HepG2 (cell line): ENCODE data around the gene TPX2. TPM values are rescaled to one million over a fixed set of nuclear protein-coding genes. Genes with fewer than 3 reads are reported as not detected.

Experiments used
- EED ChIP-seq: sonication (generic); formaldehyde crosslinking; IDR thresholded peaks from 2 replicates; pipeline ENCODE4 v1.5.0; 2020; ENCODE audit warnings: mild to moderate bottlenecking, missing genetic modification reagents
- GFI1 ChIP-seq: sonication (generic); formaldehyde crosslinking; IDR thresholded peaks from 2 replicates; pipeline ENCODE4 v1.5.0; 2020; ENCODE audit warnings: missing genetic modification reagents, mild to moderate bottlenecking, borderline replicate concordance
- HMG20B ChIP-seq: conservative IDR thresholded peaks from 2 replicates; pipeline ENCODE4 v1.6.1; 2016; ENCODE audit warnings: missing genetic modification reagents, missing compliant biosample characterization
- HMGA1 ChIP-seq: sonication (generic); formaldehyde crosslinking; conservative IDR thresholded peaks from 2 replicates; pipeline ENCODE4 v1.4.0; 2020; ENCODE audit warnings: missing genetic modification reagents
- KDM3A ChIP-seq: IDR thresholded peaks from 2 replicates; pipeline ENCODE4 v1.6.1; 2018; ENCODE audit warnings: low read depth, missing compliant biosample characterization
- REST ChIP-seq, 2 experiments: IDR thresholded peaks; 2 replicates each; pipeline ENCODE4 v1.6.1; 2011 to 2012; ENCODE audit warnings: low read length in 2 of 2, borderline replicate concordance in 1 of 2, low read depth in 1 of 2, mild to moderate bottlenecking in 1 of 2, moderate library complexity in 1 of 2
- TEAD2 ChIP-seq: sonication (generic); formaldehyde crosslinking; IDR thresholded peaks from 2 replicates; pipeline ENCODE4 v1.9.0; 2021; ENCODE audit warnings: missing genetic modification reagents
- TMF1 ChIP-seq: sonication (generic); formaldehyde crosslinking; IDR thresholded peaks from 2 replicates; pipeline ENCODE4 v1.8.1; 2022; ENCODE audit warnings: low read depth, missing genetic modification reagents
- ZNF263 ChIP-seq: sonication (generic); formaldehyde crosslinking; IDR thresholded peaks from 2 replicates; pipeline ENCODE4 v1.4.0; 2020; ENCODE audit warnings: missing genetic modification reagents
- polyA plus RNA-seq, 8 experiments: library from polyadenylated mRNA; depleted of rRNA in 3 of 8; stranded (reverse) in 7 of 8; unstranded in 1 of 8; fragments of >200 nt; fragmentation: Illumina TruSeq in 4 of 8; extraction: Trizol in 4 of 8; gene quantifications; 2 replicates each; pipeline versions ENCODE4 v1.2.1 to v1.2.3, GENCODE V29; 2011 to 2016; ENCODE audit warnings: low read depth in 4 of 8, missing spikeins in 1 of 8, mixed read lengths in 1 of 8; ENCODE audit not compliant: insufficient read depth in 1 of 8
- total RNA-seq, 5 experiments: library from RNA; depleted of rRNA; stranded (reverse); fragments of >200 nt; fragmentation: Illumina TruSeq; extraction: Trizol; gene quantifications; 2 replicates each; pipeline ENCODE4 v1.2.3, GENCODE V29; 2016; ENCODE audit warnings: low read depth in 1 of 5
- TF ChIP-seq, protein P1 (sequence below): sonication (generic); formaldehyde crosslinking; IDR thresholded peaks from 2 replicates; pipeline ENCODE4 v1.8.0; 2022; ENCODE audit warnings: mild to moderate bottlenecking, missing genetic modification reagents, borderline replicate concordance
- TF ChIP-seq, protein P2 (sequence below): sonication (generic); formaldehyde crosslinking; IDR thresholded peaks from 2 replicates; pipeline ENCODE4 v1.5.0; 2020; ENCODE audit warnings: mild to moderate bottlenecking, missing genetic modification reagents

Gene TPX2
- total and polyA plus RNA-seq, 2 of the 13 experiments (the other 11 are each of a cell fraction or from before 2014, with no cell fraction given), result 34.3 to 124 TPM

GRCh38 chr20:31719644-31720485 is 19.2 kb upstream of the TPX2 start (continued):
- TF ChIP-seq TMF1 (CRISPR knock-in tag) (peak; percentile 80; the same call in 1 of the 2 replicates), HMG20B (CRISPR knock-in tag) (peak; percentile 95; the same call in 1 of the 2 replicates), GFI1 (peak; percentile 98), KDM3A (CRISPR knock-in tag) (0 out of 2 replicates have a peak, but pooled peaks have one; percentile 44), REST (IDR thresholded peaks at IDR 0.05; ENCODE audit: borderline replicate concordance in 1 of 2, low read depth in 1 of 2, low read length in 2 of 2) (peak in 1 of 2 experiments; percentile 52; a peak in 1 of 4 replicates), EED (no peak), TEAD2 (CRISPR knock-in tag) (0 out of 2 replicates have a peak, but pooled peaks have one; percentile 24), HMGA1 (CRISPR knock-in tag) (no peak), ZNF263 (CRISPR knock-in tag) (peak; percentile 70)
- TF ChIP-seq, protein P1, sequence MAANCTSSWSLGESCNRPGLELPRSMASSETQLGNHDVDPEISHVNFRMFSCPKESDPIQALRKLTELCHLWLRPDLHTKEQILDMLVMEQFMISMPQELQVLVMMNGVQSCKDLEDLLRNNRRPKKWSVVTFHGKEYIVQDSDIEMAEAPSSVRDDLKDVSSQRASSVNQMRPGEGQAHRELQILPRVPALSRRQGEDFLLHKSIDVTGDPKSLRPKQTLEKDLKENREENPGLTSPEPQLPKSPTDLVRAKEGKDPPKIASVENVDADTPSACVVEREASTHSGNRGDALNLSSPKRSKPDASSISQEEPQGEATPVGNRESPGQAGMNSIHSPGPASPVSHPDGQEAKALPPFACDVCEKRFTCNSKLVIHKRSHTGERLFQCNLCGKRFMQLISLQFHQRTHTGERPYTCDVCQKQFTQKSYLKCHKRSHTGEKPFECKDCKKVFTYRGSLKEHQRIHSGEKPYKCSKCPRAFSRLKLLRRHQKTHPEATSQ, result peak; percentile 82
- TF ChIP-seq, protein P2, sequence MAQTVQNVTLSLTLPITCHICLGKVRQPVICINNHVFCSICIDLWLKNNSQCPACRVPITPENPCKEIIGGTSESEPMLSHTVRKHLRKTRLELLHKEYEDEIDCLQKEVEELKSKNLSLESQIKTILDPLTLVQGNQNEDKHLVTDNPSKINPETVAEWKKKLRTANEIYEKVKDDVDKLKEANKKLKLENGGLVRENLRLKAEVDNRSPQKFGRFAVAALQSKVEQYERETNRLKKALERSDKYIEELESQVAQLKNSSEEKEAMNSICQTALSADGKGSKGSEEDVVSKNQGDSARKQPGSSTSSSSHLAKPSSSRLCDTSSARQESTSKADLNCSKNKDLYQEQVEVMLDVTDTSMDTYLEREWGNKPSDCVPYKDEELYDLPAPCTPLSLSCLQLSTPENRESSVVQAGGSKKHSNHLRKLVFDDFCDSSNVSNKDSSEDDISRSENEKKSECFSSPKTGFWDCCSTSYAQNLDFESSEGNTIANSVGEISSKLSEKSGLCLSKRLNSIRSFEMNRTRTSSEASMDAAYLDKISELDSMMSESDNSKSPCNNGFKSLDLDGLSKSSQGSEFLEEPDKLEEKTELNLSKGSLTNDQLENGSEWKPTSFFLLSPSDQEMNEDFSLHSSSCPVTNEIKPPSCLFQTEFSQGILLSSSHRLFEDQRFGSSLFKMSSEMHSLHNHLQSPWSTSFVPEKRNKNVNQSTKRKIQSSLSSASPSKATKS (CRISPR knock-in tag), result no peak
